GM19351 (cell line): ENCODE results near the gene GUCD1.

Source experiments
- ATAC-seq: cut with Tn5 transposase; IDR thresholded peaks from one replicate; pipeline ENCODE4 v1.9.1; 2021; ENCODE audit warnings: mild to moderate bottlenecking, moderate library complexity; ENCODE audit not compliant: unreplicated experiment

The GUCD1 gene

DNA sequence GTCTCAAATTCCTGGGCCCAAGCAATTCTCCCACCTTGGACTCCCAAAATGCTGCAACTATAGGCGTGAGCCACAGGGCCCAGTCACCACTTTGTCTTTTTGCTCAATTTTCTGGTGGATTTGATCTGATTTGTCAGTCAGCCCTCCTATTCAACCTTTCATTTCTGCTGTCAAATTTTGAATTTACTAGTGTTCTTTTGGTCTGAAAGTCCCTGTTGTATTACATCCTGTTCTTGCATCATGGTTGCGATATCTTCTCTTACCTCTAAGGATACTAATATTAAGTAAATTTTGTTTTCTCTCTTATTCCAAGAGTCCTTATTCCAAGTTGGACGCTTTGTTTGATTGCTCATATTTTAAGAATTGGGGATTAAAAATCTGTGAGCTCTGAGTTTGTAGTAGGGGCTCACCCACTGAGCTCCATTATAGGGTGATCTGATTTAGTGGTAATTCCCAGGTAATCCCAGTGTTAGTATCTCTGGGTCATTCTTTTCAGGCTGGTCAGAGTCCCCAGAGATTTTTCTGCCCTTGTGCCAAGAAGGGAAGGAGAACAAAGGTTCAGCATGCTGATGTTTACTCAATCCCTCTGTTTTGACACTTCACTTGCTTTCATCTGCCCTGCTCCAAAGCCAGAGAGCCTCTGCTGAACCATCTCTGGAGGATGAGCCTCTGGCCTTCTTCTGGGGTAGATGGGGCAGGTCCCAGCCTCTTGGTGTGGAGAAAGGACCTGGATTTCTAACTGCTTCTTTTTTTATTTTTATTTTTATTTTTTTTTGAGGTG is 49.8 kb downstream of the GUCD1 start:
- no peak for ATAC-seq

DNA sequence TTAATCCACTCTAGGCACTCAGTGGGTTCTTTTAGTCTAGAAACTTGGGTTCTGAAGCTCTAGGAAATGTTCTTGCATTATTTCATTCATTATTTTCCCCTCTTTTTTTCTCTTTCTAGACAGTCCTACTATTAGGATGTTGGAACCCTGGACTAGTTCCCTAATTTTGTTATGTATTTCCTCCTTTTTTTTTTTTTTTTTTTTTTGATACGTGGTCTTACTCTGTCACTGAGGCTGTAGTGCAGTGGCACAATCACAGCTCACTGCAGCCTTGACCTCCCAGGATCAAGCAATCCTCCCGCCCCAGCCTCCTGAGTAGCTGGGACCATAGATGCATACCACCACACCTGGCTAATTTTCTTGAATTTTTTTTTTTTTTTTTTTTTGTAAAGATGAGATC is 50.4 kb downstream of the GUCD1 start:
- ATAC-seq, result no peak

- no peak for ATAC-seq
Measured at GRCh38 chr22:24503843-24504338, 51.0 kb downstream of the GUCD1 start.

DNA sequence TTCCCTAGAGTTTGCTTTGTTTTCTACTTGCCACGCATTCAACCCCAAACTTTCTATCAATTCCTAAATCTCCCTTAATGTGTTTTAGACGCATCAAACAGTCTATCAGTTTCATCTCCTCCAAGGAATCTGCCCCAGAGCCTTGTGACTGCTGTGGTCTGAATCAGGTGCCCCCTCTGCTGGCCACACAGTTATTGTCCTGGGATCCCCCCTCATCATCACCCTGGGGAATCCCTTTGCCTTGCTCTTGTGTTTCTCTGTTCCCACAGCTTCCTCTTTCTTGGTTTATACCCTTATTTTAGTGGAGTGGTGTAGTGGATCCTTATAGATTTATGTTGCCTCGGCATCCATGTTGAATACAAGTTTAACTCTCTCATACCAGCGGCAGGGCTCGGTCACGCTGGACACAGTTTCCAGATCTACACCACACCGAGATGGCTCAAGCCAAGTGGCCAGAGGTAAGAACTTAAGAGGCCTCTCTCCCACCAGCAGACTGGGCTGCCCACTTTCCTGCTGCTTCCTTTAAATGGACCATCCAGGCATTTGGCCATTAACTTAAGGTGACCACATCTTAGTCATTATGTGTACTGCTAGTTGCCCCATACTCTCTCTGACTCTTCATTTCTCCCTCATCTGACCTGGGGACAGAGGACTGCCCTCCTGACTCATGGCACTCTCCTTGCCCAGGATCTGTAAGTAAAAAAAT is 51.6 kb downstream of the GUCD1 start:
- no peak for ATAC-seq

- ATAC-seq, result no peak
Measured at GRCh38 chr22:24502541-24502940, 52.4 kb downstream of the GUCD1 start.

DNA sequence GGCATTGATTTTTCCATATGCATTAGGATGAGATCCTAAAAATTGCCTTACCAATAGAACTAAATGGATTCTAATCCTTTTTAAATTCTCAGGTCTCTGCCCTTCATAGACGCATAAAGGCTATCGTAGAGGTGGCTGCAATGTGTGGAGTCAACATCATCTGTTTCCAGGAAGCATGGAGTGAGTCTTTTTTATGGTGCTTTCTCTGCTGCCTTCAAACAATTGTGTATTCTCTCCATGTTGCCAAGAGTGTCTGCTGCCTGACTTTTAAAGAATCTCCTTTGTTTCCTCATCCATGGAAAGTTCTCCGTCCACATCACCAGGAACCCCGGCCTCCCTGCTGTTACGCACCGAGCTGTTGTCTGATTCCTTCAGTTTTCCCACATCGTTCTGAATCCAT is 52.9 kb downstream of the GUCD1 start:
- no peak for ATAC-seq

GRCh38 chr22:24501301-24502005 is 53.5 kb downstream of the GUCD1 start:
- ATAC-seq, result no peak

GRCh38 chr22:24500277-24500820 is 54.6 kb downstream of the GUCD1 start:
- no peak for ATAC-seq

DNA sequence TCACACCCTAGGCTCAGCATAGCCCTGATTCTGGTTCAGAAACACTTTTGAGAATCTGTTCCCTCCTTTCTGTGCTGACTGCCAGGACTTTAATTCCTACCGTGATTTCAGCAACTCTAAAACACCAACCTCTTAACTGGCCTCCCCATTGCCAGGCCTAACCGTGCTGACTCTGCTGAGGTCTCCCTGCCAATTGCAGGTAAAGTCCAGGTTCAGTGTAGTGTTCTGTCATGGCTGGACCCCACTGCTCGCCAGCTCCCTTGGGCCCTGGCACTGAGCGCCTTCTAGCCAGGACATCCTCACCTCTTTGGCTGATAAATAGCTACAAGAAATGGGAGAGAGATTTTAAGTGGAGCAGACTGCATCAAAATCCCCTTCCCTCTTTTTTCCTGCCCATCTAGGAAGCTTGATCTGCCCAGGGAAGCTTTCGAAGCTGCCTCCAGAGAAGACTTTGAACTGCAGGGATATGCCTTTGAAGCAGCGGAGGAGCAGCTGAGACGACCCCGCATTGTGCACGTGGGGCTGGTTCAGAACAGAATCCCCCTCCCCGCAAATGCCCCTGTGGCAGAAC is 55.1 kb downstream of the GUCD1 start:
- no peak for ATAC-seq

- no peak for ATAC-seq
Measured at GRCh38 chr22:24498824-24499223, 56.1 kb downstream of the GUCD1 start.

DNA sequence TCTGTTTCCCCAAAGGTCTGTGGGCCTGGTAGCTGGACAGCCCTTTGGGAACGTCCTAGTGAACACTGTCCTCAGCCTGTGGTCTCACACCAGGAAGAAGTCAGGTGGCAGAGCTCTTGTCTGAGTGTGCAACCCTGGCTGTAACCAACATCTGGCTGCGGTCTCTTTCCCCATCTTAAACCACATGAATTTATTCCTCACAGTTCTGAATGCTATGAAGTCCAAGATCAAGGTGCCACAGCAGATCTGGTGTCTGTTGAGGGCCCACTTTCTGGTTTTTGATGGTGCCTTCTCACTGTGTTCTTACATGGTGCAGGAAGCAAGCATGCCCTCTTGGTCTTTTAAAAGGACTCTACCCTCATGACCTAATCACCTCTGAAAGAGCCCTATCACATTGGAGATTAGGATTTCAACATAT is 57.1 kb downstream of the GUCD1 start:
- no peak for ATAC-seq

DNA sequence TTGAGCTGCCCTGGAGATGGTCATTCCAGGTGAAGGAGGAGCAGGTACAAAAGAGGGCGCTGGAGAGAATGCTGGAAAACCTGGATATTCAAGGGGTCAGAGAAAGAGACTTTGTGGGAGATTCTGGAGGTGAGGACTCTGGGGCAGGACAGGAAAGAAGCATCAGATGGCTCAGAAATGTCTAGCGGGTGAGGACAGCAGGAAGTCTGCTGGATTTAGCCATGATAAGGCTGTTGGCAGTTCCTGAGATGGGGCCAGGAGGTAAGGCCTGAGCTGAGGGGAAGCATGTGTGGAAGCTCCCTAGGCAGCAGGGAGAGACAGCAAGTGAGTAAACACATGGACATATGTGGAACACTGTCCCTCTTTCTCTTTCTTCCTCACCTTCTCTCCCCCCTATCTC is 58.3 kb downstream of the GUCD1 start:
- no peak for ATAC-seq

GRCh38 chr22:24496234-24496633 is 58.7 kb downstream of the GUCD1 start:
- ATAC-seq, result no peak

GRCh38 chr22:24495365-24495675 is 59.6 kb downstream of the GUCD1 start:
- no peak for ATAC-seq

DNA sequence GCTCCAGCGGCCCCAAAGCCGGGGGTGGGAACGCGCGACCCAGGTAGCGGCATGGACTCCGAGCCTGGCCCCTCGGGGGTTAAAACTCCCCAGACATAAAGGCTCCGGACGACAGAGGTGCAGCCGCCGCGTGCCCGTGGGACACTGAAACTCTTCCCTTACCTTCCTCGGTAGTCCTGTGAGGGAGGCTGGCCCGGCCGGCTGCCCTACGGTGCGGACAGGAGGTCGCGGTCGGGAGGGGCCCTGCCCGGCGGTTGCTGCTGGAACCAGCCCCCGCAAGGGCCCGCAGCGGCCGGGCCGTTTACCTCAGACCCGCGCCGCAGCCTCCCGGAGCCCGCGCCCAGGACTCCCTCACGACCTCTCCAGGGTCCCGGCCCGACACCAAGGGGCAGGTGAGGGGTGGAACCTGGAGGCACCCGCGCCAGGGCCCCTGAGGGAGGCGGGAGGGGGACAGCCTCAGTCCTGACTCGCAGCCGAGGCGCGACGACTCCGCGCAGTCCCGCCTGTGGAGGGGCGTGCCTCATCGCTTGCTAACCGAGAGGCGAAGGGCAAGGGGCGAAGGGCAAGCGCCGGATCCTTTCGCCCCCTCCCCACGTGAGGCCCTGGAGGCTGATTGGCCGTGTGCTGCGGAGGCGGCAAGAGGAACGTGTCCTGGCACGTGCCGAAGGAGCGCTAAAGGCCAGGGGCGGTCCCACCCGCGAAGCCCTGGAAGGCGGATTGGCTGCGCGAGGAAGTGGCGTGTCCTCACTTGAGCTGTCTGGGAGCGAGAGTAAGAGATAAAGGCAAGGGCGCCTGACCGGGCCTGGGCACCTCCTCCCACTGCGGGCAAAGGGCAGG is 60.2 kb downstream of the GUCD1 start, which contains the start of gene UPB1:
TSS of gene UPB1 (plus strand) at position 805 of the 837 bp plus-strand sequence. CDS start 72 bp downstream, outside the sequence.
- no peak for ATAC-seq

- ATAC-seq, result no peak
Measured at GRCh38 chr22:24494167-24494527, 60.8 kb downstream of the GUCD1 start.

- ATAC-seq, result no peak
Measured at GRCh38 chr22:24492391-24492790, 62.5 kb downstream of the GUCD1 start.
